HepG2 (cell line): Measurements from ENCODE around the gene PIP5K1C. TPM values are rescaled to one million over a fixed set of nuclear protein-coding genes. Genes with fewer than 3 reads are reported as not detected.

Experiments
- ATAC-seq: fragments of 200-7000 bp; cut with Tn5 transposase; 3 replicates; pipeline ENCODE4 v1.9.1; 2020; ENCODE audit warnings: mild to moderate bottlenecking, moderate library complexity
- BruUV-seq: library from RNA; stranded (reverse); fragments of 400-500 nt; replicated peaks from 2 replicates; lab custom pipeline; 2021; lab: Mats Ljungman, UMichigan
- CTCF ChIA-PET: fragments of 300-600 bp; formaldehyde crosslinking; extraction: SDS; loops from one replicate; lab custom pipeline; 2021; ENCODE audit warnings: low total read pairs, inconsistent platforms, low intra/inter-chr PET ratio; lab: Yijun Ruan, JAX
- POLR2A ChIA-PET: fragments of 350-600 bp; sonication (Branson Sonifier 250); formaldehyde crosslinking; loops from one replicate; lab custom pipeline; 2020; ENCODE audit warnings: antibody characterized with exemption, inconsistent platforms; lab: Yijun Ruan, JAX
- DNase-seq: peaks from one replicate; pipeline ENCODE4 v3.0.0-alpha.2; 2015; ENCODE audit warnings: low spot score
- FAIRE-seq: peaks from 3 replicates; lab custom pipeline; 2011; peaks lifted over from hg19 to GRCh38; lab: Jason Lieb, UNC
- H2AFZ ChIP-seq: one replicate; pipeline ENCODE4 v1.6.1; 2011; ENCODE audit warnings: low read length, inconsistent platforms
- H3K27ac ChIP-seq: fragments of 300-600 bp; 3 replicates; pipeline ENCODE4 v1.8.0; 2011; ENCODE audit warnings: mixed run types, mild to moderate bottlenecking, mixed read lengths, low read length, inconsistent platforms; ENCODE audit not compliant: insufficient read depth; ENCODE audit errors: extremely low read length
- H3K27me3 ChIP-seq, 2 experiments: fragments of 200-600 bp in 1 of 2; 2 replicates in 1 of 2; 3 replicates in 1 of 2; pipeline versions ENCODE4 v1.6.0 to v1.8.0; 2011; ENCODE audit warnings: low read length in 2 of 2, mild to moderate bottlenecking in 2 of 2, moderate library complexity in 2 of 2, inconsistent platforms in 1 of 2; ENCODE audit not compliant: insufficient read depth in 2 of 2, control insufficient read depth in 1 of 2
- H3K36me3 ChIP-seq, 2 experiments: fragments of 200-600 bp in 1 of 2; replicated peaks in 1 of 2; 2 replicates in 1 of 2; 3 replicates in 1 of 2; pipeline versions ENCODE4 v1.5.1 to v1.8.0; 2011; ENCODE audit warnings: low read length in 2 of 2, inconsistent platforms in 1 of 2; ENCODE audit not compliant: insufficient read depth in 2 of 2, control insufficient read depth in 1 of 2
- H3K4me1 ChIP-seq: 2 replicates; pipeline ENCODE4 v1.5.1; 2012; ENCODE audit warnings: low read length, inconsistent platforms; ENCODE audit not compliant: insufficient read depth
- H3K4me2 ChIP-seq: 2 replicates; pipeline ENCODE4 v1.6.0; 2011; ENCODE audit warnings: low read depth, low read length, inconsistent platforms
- H3K4me3 ChIP-seq, 3 experiments: fragments of 200-600 bp in 1 of 3; sonication (generic), shearing (Covaris generic) in 1 of 3; replicated peaks in 1 of 3; 2 replicates each; pipeline ENCODE4 v1.5.1; 2011 to 2016; ENCODE audit warnings: low read length in 3 of 3, inconsistent platforms in 2 of 3, low read depth in 2 of 3, mild to moderate bottlenecking in 2 of 3, control low read depth in 1 of 3, mixed read lengths in 1 of 3; ENCODE audit not compliant: insufficient read depth in 1 of 3
- H3K79me2 ChIP-seq: one replicate; pipeline ENCODE4 v1.6.1; 2011; ENCODE audit warnings: low read length, inconsistent platforms; ENCODE audit not compliant: insufficient read depth
- H3K9ac ChIP-seq: 2 replicates; pipeline ENCODE4 v1.6.0; 2011; ENCODE audit warnings: mild to moderate bottlenecking, low read depth, low read length, inconsistent platforms; ENCODE audit not compliant: insufficient read depth
- H3K9me3 ChIP-seq: 2 replicates; pipeline ENCODE4 v1.5.1; 2012; ENCODE audit warnings: mild to moderate bottlenecking, low read length
- H4K20me1 ChIP-seq: 2 replicates; pipeline ENCODE4 v1.6.0; 2011; ENCODE audit warnings: inconsistent platforms, mild to moderate bottlenecking, low read length, moderate library complexity; ENCODE audit not compliant: insufficient read depth
- CCDC6 ChIP-seq: sonication (generic); formaldehyde crosslinking; IDR thresholded peaks from 2 replicates; pipeline ENCODE4 v1.8.1; 2022; ENCODE audit warnings: mild to moderate bottlenecking, missing genetic modification reagents, moderate library complexity
- GATA4 ChIP-seq: sonication (generic); IDR thresholded peaks from 2 replicates; pipeline ENCODE4 v1.6.1; 2016; ENCODE audit warnings: antibody characterized with exemption, low read depth, borderline replicate concordance
- HOXA9 ChIP-seq: sonication (generic); formaldehyde crosslinking; IDR thresholded peaks from 2 replicates; pipeline ENCODE4 v1.8.1; 2022; ENCODE audit warnings: missing genetic modification reagents, mild to moderate bottlenecking, moderate library complexity, borderline replicate concordance
- IRF2 ChIP-seq: IDR thresholded peaks from 2 replicates; pipeline ENCODE4 v1.6.1; 2018; ENCODE audit warnings: missing genetic modification reagents, missing compliant biosample characterization
- ISX ChIP-seq: sonication (generic); formaldehyde crosslinking; conservative IDR thresholded peaks from 2 replicates; pipeline ENCODE4 v1.5.0; 2020; ENCODE audit warnings: missing genetic modification reagents
- KDM5A ChIP-seq: fragments of 200-600 bp; sonication (generic); IDR thresholded peaks from 2 replicates; pipeline ENCODE4 v1.7.0; 2018; ENCODE audit warnings: antibody characterized with exemption, mild to moderate bottlenecking, low read length, borderline replicate concordance
- KDM5B ChIP-seq: sonication (generic); formaldehyde crosslinking; IDR thresholded peaks from 2 replicates; pipeline ENCODE4 v1.4.0; 2020; ENCODE audit warnings: missing genetic modification reagents, mild to moderate bottlenecking, borderline replicate concordance
- MED13 ChIP-seq: sonication (generic); formaldehyde crosslinking; IDR thresholded peaks from 2 replicates; pipeline ENCODE4 v1.5.0; 2020; ENCODE audit warnings: missing genetic modification reagents
- POLR2AphosphoS5 ChIP-seq: IDR thresholded peaks from 2 replicates; pipeline ENCODE4 v1.6.1; 2012; ENCODE audit warnings: low read depth, low read length
- TBX2 ChIP-seq: sonication (generic); formaldehyde crosslinking; IDR thresholded peaks from 2 replicates; pipeline ENCODE4 v1.5.0; 2020; ENCODE audit warnings: missing genetic modification reagents, mild to moderate bottlenecking, borderline replicate concordance
- ZFP36 ChIP-seq: fragments of 150-350 bp; IDR thresholded peaks from 2 replicates; pipeline ENCODE4 v1.6.1; 2018; ENCODE audit warnings: borderline replicate concordance, low read length, low read depth; ENCODE audit not compliant: partially characterized antibody
- ZKSCAN5 ChIP-seq: sonication (generic); formaldehyde crosslinking; IDR thresholded peaks from 2 replicates; pipeline ENCODE4 v1.5.1; 2020; ENCODE audit warnings: mild to moderate bottlenecking, missing genetic modification reagents
- ZNF569 ChIP-seq: sonication (generic); formaldehyde crosslinking; IDR thresholded peaks from 2 replicates; pipeline ENCODE4 v1.5.0; 2020; ENCODE audit warnings: mild to moderate bottlenecking, missing genetic modification reagents, moderate library complexity, borderline replicate concordance
- ZNF660 ChIP-seq: sonication (generic); formaldehyde crosslinking; IDR thresholded peaks from 2 replicates; pipeline ENCODE4 v1.5.1; 2020; ENCODE audit warnings: mild to moderate bottlenecking, low read depth, missing genetic modification reagents, borderline replicate concordance
- ZNF841 ChIP-seq: sonication (generic); formaldehyde crosslinking; IDR thresholded peaks from 2 replicates; pipeline ENCODE4 v1.8.1; 2023; ENCODE audit warnings: missing genetic modification reagents, borderline replicate concordance
- ZNF878 ChIP-seq: sonication (generic); formaldehyde crosslinking; IDR thresholded peaks from 2 replicates; pipeline ENCODE4 v1.8.1; 2023; ENCODE audit warnings: mild to moderate bottlenecking, missing genetic modification reagents, moderate library complexity
- WGBS: methylation state at CpG from one replicate; pipeline ENCODE4 v1.1.6; 2017; ENCODE audit warnings: low lambda C conversion rate; 5-methylcytosine and 5-hydroxymethylcytosine counted together
- in situ Hi-C: cut with HindIII; loops from 2 replicates; pipeline ENCODE4 v1.10.0; 2017; ENCODE audit warnings: low pct_unique_long_range_greater_than_20kb; ENCODE audit not compliant: extremely low pct_ligation_motif_present
- intact Hi-C: fragments of 100-400 bp; cut with micrococcal nuclease; formaldehyde crosslinking; loops from one replicate; pipeline ENCODE4 v1.10.0; 2022; ENCODE audit not compliant: unreplicated experiment
- polyA plus RNA-seq, 8 experiments: library from polyadenylated mRNA; depleted of rRNA in 3 of 8; stranded (reverse) in 7 of 8; unstranded in 1 of 8; fragments of >200 nt; fragmentation: Illumina TruSeq in 4 of 8; extraction: Trizol in 4 of 8; gene quantifications; 2 replicates each; pipeline versions ENCODE4 v1.2.1 to v1.2.3, GENCODE V29; 2011 to 2016; ENCODE audit warnings: low read depth in 4 of 8, missing spikeins in 1 of 8, mixed read lengths in 1 of 8; ENCODE audit not compliant: insufficient read depth in 1 of 8
- total RNA-seq, 5 experiments: library from RNA; depleted of rRNA; stranded (reverse); fragments of >200 nt; fragmentation: Illumina TruSeq; extraction: Trizol; gene quantifications; 2 replicates each; pipeline ENCODE4 v1.2.3, GENCODE V29; 2016; ENCODE audit warnings: low read depth in 1 of 5
- TF ChIP-seq, protein P1 (sequence below): IDR thresholded peaks from 2 replicates; pipeline ENCODE4 v1.6.1; 2016; ENCODE audit warnings: missing compliant biosample characterization, missing genetic modification reagents, borderline replicate concordance
- TF ChIP-seq, protein P2 (sequence below): sonication (generic); formaldehyde crosslinking; IDR thresholded peaks from 2 replicates; pipeline ENCODE4 v1.5.0; 2020; ENCODE audit warnings: mild to moderate bottlenecking, missing genetic modification reagents

Gene PIP5K1C
- total and polyA plus RNA-seq, 2 of the 13 experiments (the other 11 are each of a cell fraction or from before 2014, with no cell fraction given) = 3.6 to 4.3 TPM

DNA sequence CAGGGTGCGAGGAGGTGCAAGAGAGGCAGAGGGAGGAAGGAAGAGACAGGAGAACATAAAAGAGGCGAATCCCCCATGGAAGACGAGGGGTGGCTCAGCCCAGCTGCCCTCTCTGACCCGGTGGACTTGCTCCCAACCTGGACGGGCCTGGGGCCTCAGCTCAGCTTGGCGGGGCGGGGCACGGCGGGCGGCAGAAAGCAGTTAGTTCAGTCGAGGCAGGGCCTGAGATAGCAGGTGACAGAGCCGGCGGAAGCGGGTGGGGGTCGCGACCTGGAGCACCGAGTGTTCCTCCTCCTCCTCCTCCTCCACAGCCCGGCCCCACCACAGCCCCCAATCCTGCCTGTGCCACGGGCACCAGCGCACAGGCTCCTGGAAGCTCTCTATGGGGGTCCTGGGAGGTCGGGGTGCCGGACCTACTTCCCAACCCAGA is 66.7 kb downstream of the PIP5K1C start:
- H3K4me1 ChIP-seq = no peaks in the 10 kb centered on the region
- no peak overlapping the region for H3K9ac ChIP-seq
- no peak overlapping the region for H3K4me2 ChIP-seq
- no peak for DNase-seq
- no peaks in the 10 kb centered on the region for H4K20me1 ChIP-seq
- WGBS = 85% methylated on average over 18 of the region's 22 CpGs
- no peak overlapping the region for H3K4me3 ChIP-seq
- H3K79me2 ChIP-seq = no peaks in the 10 kb centered on the region
- no peak overlapping the region for H2AFZ ChIP-seq
- BruUV-seq = no TSS peak
- no peak overlapping the region for H3K27ac ChIP-seq
- ChIA-PET POLR2A (no interaction called here), CTCF (no interaction called here)
- intact Hi-C loops (no loop called here), in situ Hi-C loops (no loop called here)
- TF ChIP-seq ZKSCAN5 (CRISPR knock-in tag) (no peak), CCDC6 (CRISPR knock-in tag) (no peak), KDM5B (no peak), ZNF841 (CRISPR knock-in tag) (no peak), KDM5A (no peak), ZNF569 (CRISPR knock-in tag) (no peak), GATA4 (no peak), ZFP36 (no peak), TBX2 (no peak), MED13 (CRISPR knock-in tag) (no peak), HOXA9 (CRISPR knock-in tag) (no peak), ISX (no peak), ZNF660 (CRISPR knock-in tag) (no peak), ZNF878 (CRISPR knock-in tag) (no peak), POLR2AphosphoS5 (no peak), IRF2 (no peak)
- TF ChIP-seq, protein P1, sequence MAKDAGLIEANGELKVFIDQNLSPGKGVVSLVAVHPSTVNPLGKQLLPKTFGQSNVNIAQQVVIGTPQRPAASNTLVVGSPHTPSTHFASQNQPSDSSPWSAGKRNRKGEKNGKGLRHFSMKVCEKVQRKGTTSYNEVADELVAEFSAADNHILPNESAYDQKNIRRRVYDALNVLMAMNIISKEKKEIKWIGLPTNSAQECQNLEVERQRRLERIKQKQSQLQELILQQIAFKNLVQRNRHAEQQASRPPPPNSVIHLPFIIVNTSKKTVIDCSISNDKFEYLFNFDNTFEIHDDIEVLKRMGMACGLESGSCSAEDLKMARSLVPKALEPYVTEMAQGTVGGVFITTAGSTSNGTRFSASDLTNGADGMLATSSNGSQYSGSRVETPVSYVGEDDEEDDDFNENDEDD (CRISPR knock-in tag) = no peak
- TF ChIP-seq, protein P2, sequence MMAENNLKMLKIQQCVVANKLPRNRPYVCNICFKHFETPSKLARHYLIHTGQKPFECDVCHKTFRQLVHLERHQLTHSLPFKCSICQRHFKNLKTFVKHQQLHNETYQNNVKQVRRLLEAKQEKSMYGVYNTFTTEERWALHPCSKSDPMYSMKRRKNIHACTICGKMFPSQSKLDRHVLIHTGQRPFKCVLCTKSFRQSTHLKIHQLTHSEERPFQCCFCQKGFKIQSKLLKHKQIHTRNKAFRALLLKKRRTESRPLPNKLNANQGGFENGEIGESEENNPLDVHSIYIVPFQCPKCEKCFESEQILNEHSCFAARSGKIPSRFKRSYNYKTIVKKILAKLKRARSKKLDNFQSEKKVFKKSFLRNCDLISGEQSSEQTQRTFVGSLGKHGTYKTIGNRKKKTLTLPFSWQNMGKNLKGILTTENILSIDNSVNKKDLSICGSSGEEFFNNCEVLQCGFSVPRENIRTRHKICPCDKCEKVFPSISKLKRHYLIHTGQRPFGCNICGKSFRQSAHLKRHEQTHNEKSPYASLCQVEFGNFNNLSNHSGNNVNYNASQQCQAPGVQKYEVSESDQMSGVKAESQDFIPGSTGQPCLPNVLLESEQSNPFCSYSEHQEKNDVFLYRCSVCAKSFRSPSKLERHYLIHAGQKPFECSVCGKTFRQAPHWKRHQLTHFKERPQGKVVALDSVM (CRISPR knock-in tag) = no peak
- 0 out of 5 replicates have a peak, but pooled peaks cover 0 to 4% of the 10 kb centered on the region in 2 experiments for H3K36me3 ChIP-seq
- H3K9me3 ChIP-seq = no peaks in the 10 kb centered on the region
- no peak for FAIRE-seq
- no peaks in the 10 kb centered on the region for H3K27me3 ChIP-seq
- ATAC-seq = no peak
